SK-N-SH (cell line): Measurements from ENCODE around the gene RBM33. TPM values are rescaled to one million over a fixed set of nuclear protein-coding genes. Genes with fewer than 3 reads are reported as not detected.

ENCODE experiments used
- CTCF ChIA-PET: fragments of 300-600, 350-600 bp; formaldehyde crosslinking; extraction: SDS; loops from one replicate; lab custom pipeline; 2021; lab: Yijun Ruan, JAX
- POLR2A ChIA-PET: fragments of 350-600 bp; sonication (Branson Sonifier 250); formaldehyde crosslinking; extraction: SDS; loops from one replicate; lab custom pipeline; 2020; ENCODE audit warnings: antibody characterized with exemption, inconsistent platforms; lab: Yijun Ruan, JAX
- DNase-seq: peaks from one replicate; pipeline ENCODE4 v3.0.0; 2012
- H2AFZ ChIP-seq: fragments of 200-600 bp; sonication (generic); 2 replicates; pipeline ENCODE4 v1.8.1; 2016; ENCODE audit warnings: antibody characterized with exemption, mild to moderate bottlenecking, low read depth
- H3F3A ChIP-seq: fragments of 200-600 bp; sonication (generic); replicated peaks from 2 replicates; pipeline ENCODE3; 2016; ENCODE audit warnings: antibody characterized with exemption, mild to moderate bottlenecking; ENCODE audit not compliant: insufficient read depth
- H3K27ac ChIP-seq, 2 experiments: fragments of 200-500 bp in 1 of 2; fragments of 200-600 bp in 1 of 2; sonication (Bioruptor generic) in 1 of 2; sonication (generic), shearing (Covaris generic) in 1 of 2; 2 replicates each; pipeline versions ENCODE4 v1.5.1 to v1.6.1; 2014 to 2016; ENCODE audit warnings: low read depth in 2 of 2, inconsistent platforms in 1 of 2, low read length in 1 of 2, mild to moderate bottlenecking in 1 of 2, mixed read lengths in 1 of 2
- H3K27me3 ChIP-seq: fragments of 200-600 bp; sonication (generic), shearing (Covaris generic); 2 replicates; pipeline ENCODE4 v1.6.1; 2016; ENCODE audit warnings: mixed run types; ENCODE audit not compliant: insufficient read depth
- H3K36me3 ChIP-seq, 2 experiments: fragments of 200-500 bp in 1 of 2; fragments of 200-600 bp in 1 of 2; sonication (Bioruptor generic) in 1 of 2; sonication (generic) in 1 of 2; replicated peaks in 1 of 2; 2 replicates each; pipeline versions ENCODE3 to v1.5.1; 2014 to 2016; ENCODE audit warnings: low read length in 1 of 2, mild to moderate bottlenecking in 1 of 2; ENCODE audit not compliant: insufficient read depth in 2 of 2, control insufficient read depth in 1 of 2
- H3K4me1 ChIP-seq, 2 experiments: fragments of 200-500 bp in 1 of 2; fragments of 200-600 bp in 1 of 2; sonication (Bioruptor generic) in 1 of 2; sonication (generic), shearing (Covaris generic) in 1 of 2; 2 replicates each; pipeline versions ENCODE4 v1.5.1 to v1.6.1; 2014 to 2016; ENCODE audit warnings: low read depth in 1 of 2, low read length in 1 of 2, mixed run types in 1 of 2; ENCODE audit not compliant: insufficient read depth in 2 of 2, control insufficient read depth in 1 of 2
- H3K4me2 ChIP-seq: fragments of 200-600 bp; sonication (generic), shearing (Covaris generic); 2 replicates; pipeline ENCODE4 v1.6.1; 2017; ENCODE audit warnings: mixed run types
- H3K4me3 ChIP-seq, 2 experiments: fragments of 200-500 bp in 1 of 2; fragments of 200-600 bp in 1 of 2; sonication (Bioruptor generic) in 1 of 2; sonication (generic), shearing (Covaris generic) in 1 of 2; 2 replicates each; pipeline versions ENCODE4 v1.5.1 to v1.8.1; 2014 to 2016; ENCODE audit warnings: low read depth in 2 of 2, inconsistent platforms in 1 of 2, low read length in 1 of 2, mild to moderate bottlenecking in 1 of 2, mixed read lengths in 1 of 2, moderate library complexity in 1 of 2
- H3K79me2 ChIP-seq: fragments of 200-600 bp; sonication (generic); 2 replicates; pipeline ENCODE4 v1.8.1; 2017; ENCODE audit warnings: mild to moderate bottlenecking; ENCODE audit not compliant: insufficient read depth
- H3K9ac ChIP-seq: fragments of 200-600 bp; sonication (generic); 2 replicates; pipeline ENCODE4 v1.6.1; 2017; ENCODE audit warnings: mixed run types
- H3K9me2 ChIP-seq: fragments of 200-600 bp; sonication (generic); 2 replicates; pipeline ENCODE4 v1.6.1; 2017; ENCODE audit warnings: mixed run types
- H3K9me3 ChIP-seq: fragments of 200-600 bp; sonication (generic); 2 replicates; pipeline ENCODE4 v1.6.1; 2017; ENCODE audit warnings: mixed run types, mild to moderate bottlenecking, moderate library complexity
- H4K20me1 ChIP-seq: fragments of 200-600 bp; sonication (generic); 2 replicates; pipeline ENCODE4 v1.6.1; 2017; ENCODE audit warnings: mild to moderate bottlenecking, mixed run types; ENCODE audit not compliant: insufficient read depth
- EZH2phosphoT487 ChIP-seq: fragments of 200-600 bp; sonication (generic); IDR thresholded peaks from 2 replicates; pipeline ENCODE4 v1.6.1; 2017; ENCODE audit warnings: low read depth, mixed run types, mild to moderate bottlenecking, antibody characterized with exemption, moderate library complexity, borderline replicate concordance
- FOXJ3 ChIP-seq: sonication (generic); formaldehyde crosslinking; IDR thresholded peaks from 2 replicates; pipeline ENCODE4 v1.5.1; 2020; ENCODE audit warnings: mild to moderate bottlenecking, missing genetic modification reagents
- FOXM1 ChIP-seq: IDR thresholded peaks from 2 replicates; pipeline ENCODE4 v1.4.0; 2012; ENCODE audit warnings: low read depth, mild to moderate bottlenecking
- GATA2 ChIP-seq: sonication (generic); formaldehyde crosslinking; IDR thresholded peaks from 2 replicates; pipeline ENCODE4 v1.5.0; 2020; ENCODE audit warnings: mild to moderate bottlenecking, missing genetic modification reagents
- MEF2A ChIP-seq: IDR thresholded peaks from 2 replicates; pipeline ENCODE4 v1.4.0; 2012; ENCODE audit warnings: low read depth, borderline replicate concordance
- MXI1 ChIP-seq: IDR thresholded peaks from 2 replicates; pipeline ENCODE4 v1.6.1; 2012; ENCODE audit warnings: mild to moderate bottlenecking, low read depth, low read length, improper control_type of control experiment
- NRF1 ChIP-seq: IDR thresholded peaks from 2 replicates; pipeline ENCODE4 v1.6.1; 2012; ENCODE audit warnings: low read depth, mild to moderate bottlenecking, low read length
- RFX5 ChIP-seq: IDR thresholded peaks from 2 replicates; pipeline ENCODE4 v1.6.1; 2012; ENCODE audit warnings: mild to moderate bottlenecking, improper control_type of control experiment, low read length
- RXRA ChIP-seq: IDR thresholded peaks from 2 replicates; pipeline ENCODE4 v1.4.0; 2012; ENCODE audit warnings: low read depth, mild to moderate bottlenecking, borderline replicate concordance
- SMC3 ChIP-seq: IDR thresholded peaks from 2 replicates; pipeline ENCODE4 v1.6.1; 2012; ENCODE audit warnings: low read depth, low read length, improper control_type of control experiment
- TCF12 ChIP-seq: IDR thresholded peaks from 2 replicates; pipeline ENCODE4 v1.4.0; 2012
- WGBS: methylation state at CpG from one replicate; pipeline ENCODE4 v1.1.6; 2017; ENCODE audit warnings: low lambda C conversion rate; 5-methylcytosine and 5-hydroxymethylcytosine counted together
- polyA plus RNA-seq, 3 experiments: library from polyadenylated mRNA; depleted of rRNA; stranded (reverse); fragments of >200 nt; gene quantifications; 2 replicates each; pipeline ENCODE4 v1.2.3, GENCODE V29; 2012
- TF ChIP-seq, protein P1 (sequence below): IDR thresholded peaks from 2 replicates; pipeline ENCODE4 v1.6.1; 2012; ENCODE audit warnings: mild to moderate bottlenecking, low read depth, low read length, moderate library complexity
- TF ChIP-seq, protein P2 (sequence below): IDR thresholded peaks from 2 replicates; pipeline ENCODE4 v1.4.0; 2012; ENCODE audit warnings: low read depth, borderline replicate concordance

RBM33 gene
- polyA plus RNA-seq, 1 of the 3 experiments (the other 2 are of a cell fraction): 13.8 TPM

DNA sequence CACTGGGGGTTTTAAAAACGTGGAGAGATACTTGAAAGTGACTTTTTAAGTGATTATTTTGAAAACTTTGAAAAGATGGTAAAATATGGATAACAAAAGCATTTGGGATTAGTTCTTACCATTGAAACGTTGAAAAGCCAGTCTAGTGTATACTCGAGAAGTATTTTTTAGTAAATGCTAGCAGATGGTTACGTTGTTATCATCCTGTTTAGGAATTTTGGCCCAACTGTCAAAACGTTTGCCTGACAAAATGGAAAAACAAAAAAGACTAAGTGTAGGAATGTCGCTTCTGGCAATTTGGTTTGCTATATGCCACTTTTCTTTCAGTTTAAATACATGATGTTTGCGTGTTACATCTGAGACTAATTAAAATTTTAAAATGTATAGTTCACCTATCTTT is 1.2 kb downstream of the RBM33 start:
- TF ChIP-seq MEF2A (no peak), FOXM1 (no peak), TCF12 (no peak), SMC3 (no peak), RXRA (no peak), FOXJ3 (CRISPR knock-in tag) (no peak)
- TF ChIP-seq, protein P1, sequence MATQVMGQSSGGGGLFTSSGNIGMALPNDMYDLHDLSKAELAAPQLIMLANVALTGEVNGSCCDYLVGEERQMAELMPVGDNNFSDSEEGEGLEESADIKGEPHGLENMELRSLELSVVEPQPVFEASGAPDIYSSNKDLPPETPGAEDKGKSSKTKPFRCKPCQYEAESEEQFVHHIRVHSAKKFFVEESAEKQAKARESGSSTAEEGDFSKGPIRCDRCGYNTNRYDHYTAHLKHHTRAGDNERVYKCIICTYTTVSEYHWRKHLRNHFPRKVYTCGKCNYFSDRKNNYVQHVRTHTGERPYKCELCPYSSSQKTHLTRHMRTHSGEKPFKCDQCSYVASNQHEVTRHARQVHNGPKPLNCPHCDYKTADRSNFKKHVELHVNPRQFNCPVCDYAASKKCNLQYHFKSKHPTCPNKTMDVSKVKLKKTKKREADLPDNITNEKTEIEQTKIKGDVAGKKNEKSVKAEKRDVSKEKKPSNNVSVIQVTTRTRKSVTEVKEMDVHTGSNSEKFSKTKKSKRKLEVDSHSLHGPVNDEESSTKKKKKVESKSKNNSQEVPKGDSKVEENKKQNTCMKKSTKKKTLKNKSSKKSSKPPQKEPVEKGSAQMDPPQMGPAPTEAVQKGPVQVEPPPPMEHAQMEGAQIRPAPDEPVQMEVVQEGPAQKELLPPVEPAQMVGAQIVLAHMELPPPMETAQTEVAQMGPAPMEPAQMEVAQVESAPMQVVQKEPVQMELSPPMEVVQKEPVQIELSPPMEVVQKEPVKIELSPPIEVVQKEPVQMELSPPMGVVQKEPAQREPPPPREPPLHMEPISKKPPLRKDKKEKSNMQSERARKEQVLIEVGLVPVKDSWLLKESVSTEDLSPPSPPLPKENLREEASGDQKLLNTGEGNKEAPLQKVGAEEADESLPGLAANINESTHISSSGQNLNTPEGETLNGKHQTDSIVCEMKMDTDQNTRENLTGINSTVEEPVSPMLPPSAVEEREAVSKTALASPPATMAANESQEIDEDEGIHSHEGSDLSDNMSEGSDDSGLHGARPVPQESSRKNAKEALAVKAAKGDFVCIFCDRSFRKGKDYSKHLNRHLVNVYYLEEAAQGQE: no peak
- peak overlapping the region; percentile 71 to 95 for H3K4me3 ChIP-seq
- H3K27me3 ChIP-seq: no peaks in the 10 kb centered on the region
- H3K79me2 ChIP-seq: peaks cover 69% of the 10 kb centered on the region
- H3K9me3 ChIP-seq: peaks cover 24% of the 10 kb centered on the region
- no peak overlapping the region for H3K27ac ChIP-seq
- CTCF ChIA-PET: no interaction called here
- DNase-seq: no peak
- H3K4me1 ChIP-seq: peaks cover 12 to 19% of the 10 kb centered on the region in 2 experiments; a peak in 3 of 4 replicates
- H3K9ac ChIP-seq: peak overlapping the region; percentile 98
- no peaks in the 10 kb centered on the region for H3K9me2 ChIP-seq
- 24% methylated on average over 7 of the region's 7 CpGs for WGBS
- H3K4me2 ChIP-seq: peak overlapping the region; percentile 90
- no peak overlapping the region for H2AFZ ChIP-seq
- POLR2A ChIA-PET: no interaction called here
- peaks cover 37 to 65% of the 10 kb centered on the region in 2 experiments for H3K36me3 ChIP-seq
- peaks cover 28% of the 10 kb centered on the region for H4K20me1 ChIP-seq
- peaks cover 6% of the 10 kb centered on the region for H3F3A ChIP-seq

DNA sequence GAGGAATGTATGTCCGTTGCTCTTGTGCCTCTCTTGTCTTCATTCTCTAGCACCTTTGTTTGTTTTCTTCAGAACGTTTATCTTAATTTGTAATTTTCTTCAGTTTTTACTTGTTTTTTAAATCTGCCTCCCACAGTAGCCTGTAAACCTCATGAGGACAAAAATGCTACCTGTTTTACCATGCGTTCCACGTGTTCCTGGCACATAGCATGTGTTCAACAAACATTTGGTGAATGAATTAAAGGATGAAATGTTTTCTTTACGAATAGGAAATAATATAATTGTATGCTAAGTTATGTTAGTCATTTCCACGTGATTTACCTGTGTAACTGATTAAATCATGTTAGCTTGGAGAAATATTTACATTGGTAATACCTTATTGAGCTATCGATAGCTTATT is 2.2 kb downstream of the RBM33 start:
- Histone ChIP-seq H3K4me2 (peak overlapping the region; percentile 90), H4K20me1 (peaks cover 36% of the 10 kb centered on the region), H3K9me3 (peaks cover 24% of the 10 kb centered on the region), H3K4me3 (peak overlapping the region; percentile 71 to 95; a peak in 3 of 4 replicates), H3K4me1 (peaks cover 12 to 19% of the 10 kb centered on the region in 2 experiments; a peak in 3 of 4 replicates), H3K27me3 (no peaks in the 10 kb centered on the region), H3K79me2 (peaks cover 79% of the 10 kb centered on the region), H3F3A (peaks cover 7% of the 10 kb centered on the region), H3K9me2 (no peaks in the 10 kb centered on the region), H3K36me3 (peaks cover 35 to 60% of the 10 kb centered on the region in 2 experiments), H3K27ac (no peak overlapping the region), H3K9ac (no peak overlapping the region), H2AFZ (no peak overlapping the region)
- CTCF ChIA-PET: no interaction called here
- no peak for DNase-seq
- POLR2A ChIA-PET: no interaction called here
- no peak for TF ChIP-seq GATA2 (CRISPR knock-in tag)
- TF ChIP-seq NRF1: no peak
- TF ChIP-seq, protein P2, sequence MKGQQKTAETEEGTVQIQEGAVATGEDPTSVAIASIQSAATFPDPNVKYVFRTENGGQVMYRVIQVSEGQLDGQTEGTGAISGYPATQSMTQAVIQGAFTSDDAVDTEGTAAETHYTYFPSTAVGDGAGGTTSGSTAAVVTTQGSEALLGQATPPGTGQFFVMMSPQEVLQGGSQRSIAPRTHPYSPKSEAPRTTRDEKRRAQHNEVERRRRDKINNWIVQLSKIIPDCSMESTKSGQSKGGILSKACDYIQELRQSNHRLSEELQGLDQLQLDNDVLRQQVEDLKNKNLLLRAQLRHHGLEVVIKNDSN: no peak
- no peak for TF ChIP-seq RFX5
- no peak for TF ChIP-seq MXI1
- no peak for TF ChIP-seq EZH2phosphoT487
- 89% methylated on average over 7 of the region's 7 CpGs for WGBS
